NCI-H446 (cell line): ENCODE data around the gene PLAC8L1.
"Not testable (repeated sequence)": the region's sequence is repeated elsewhere in the genome, so short reads cannot be mapped to it uniquely, and the experiment has no call there.

ENCODE experiments used
- DNase-seq, 2 experiments: peaks; one replicate each; lab custom pipeline; 2025; lab: John Stamatoyannopoulos, UW

PLAC8L1 gene, protein sequence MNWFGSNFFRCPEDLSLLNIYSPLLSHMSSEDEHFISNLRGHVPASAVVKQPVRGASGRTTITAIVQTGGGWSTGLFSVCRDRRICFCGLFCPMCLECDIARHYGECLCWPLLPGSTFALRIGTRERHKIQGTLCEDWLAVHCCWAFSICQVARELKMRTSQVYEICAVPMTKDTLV

DNA sequence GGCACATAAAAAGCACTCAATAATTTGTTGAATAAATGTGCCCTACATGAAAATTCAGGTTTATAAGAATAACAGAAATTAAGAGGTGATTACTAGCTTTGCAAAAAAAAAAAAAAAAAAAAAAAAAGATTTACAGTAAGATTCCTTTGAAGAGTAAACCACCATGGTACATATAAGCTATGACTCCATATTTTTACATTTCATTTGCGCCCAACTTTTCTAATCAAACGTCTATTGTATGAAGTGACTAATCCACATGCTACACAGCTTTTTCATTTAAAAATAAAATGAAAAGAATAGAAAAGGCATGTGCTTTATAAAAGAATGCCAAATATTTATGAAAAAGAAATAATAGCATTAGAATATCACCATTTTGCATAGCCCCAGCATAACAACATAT lies at the start of gene PLAC8L1:
Gene PLAC8L1, minus strand, starts transcription at position 101 of the 400 bp plus-strand sequence. CDS start 1,266 bp downstream, outside the sequence.
- no peak for DNase-seq

DNA sequence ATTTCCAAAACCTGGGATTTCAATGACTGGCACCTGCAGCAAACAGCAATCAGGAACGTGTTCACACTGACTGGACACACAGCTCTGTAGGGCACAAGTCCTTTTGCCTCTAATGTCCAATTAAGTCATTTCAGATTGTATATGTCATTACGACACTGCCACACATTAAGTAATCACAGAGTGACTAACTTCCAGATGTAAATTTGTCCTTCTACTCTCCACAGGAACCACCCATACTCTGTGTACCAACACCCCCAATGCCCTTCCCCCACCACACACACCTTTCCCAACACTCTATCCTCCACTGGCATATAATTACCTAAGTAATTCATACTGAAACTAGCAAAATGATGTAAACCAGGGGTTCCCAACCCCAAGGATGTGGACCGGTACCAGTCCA lies 46.6 kb upstream of the PLAC8L1 start:
- no peak for DNase-seq

DNA sequence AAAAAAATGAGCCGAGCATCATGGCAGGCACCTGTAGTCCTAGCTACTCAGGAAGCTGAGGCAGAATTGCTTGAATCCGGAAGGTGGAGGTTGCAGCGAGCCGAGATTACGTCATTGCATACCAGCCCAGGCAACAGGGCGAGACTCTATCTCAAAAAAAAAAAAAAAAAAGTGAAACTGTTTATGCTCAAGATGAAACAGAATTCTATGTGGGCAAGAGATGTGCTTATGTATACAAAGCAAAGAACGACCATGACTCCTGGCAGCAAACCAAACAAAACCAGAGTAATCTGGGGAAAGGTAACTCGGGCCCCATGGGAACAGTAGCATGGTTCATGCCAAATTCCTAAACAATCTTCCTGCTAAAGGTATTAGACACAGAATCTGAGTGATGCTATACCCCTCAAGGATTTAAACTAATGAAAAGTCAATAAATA lies 32.6 kb upstream of the PLAC8L1 start:
- DNase-seq: no peak

DNA sequence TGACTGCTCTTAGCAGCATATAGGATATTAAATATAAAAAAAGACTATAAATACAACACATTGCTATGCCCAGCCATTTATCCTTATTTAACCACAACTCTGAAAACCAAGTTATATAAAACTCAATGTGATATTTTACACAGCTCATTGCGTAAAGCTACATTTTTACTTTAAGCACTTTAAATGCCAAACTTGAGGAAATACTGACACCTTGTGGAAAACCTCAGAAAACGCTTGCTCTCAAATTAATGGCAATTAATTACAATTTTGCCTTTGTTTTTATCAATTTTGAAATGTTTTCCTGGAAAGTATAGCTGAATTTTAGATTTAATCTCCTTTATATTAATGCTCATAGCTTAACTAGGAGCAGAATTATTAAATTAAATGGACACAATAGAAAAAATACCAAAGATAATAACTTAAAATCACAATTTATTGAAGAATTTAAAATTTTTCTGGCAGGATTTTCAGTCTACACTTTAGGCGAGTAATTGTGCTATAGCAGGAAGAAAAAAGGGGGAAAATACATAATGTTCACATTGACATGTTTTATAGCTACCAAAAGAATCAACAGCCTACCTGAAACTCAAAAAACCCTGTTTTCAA lies 25.2 kb upstream of the PLAC8L1 start:
- DNase-seq: peak in 1 of 2 experiments; percentile 28

DNA sequence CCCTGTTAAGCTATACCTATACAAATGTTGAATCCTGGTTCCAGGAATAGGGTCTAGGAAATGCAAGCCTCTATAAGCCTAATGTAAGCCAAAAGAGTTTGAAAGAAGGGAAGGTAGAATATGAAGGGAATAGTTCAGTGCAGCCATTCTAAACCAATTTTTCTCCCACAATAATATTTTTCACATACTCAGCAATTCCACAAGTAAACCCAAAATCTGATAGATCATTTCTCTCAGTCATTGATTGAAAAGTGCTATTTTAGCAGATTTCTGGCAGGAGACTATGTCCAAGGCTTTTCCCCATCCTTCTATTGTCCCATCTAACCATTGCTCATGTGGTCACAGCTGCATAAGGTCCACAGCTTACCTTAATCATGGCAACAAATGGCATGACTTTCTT lies 20.7 kb upstream of the PLAC8L1 start:
- no peak for DNase-seq

DNA sequence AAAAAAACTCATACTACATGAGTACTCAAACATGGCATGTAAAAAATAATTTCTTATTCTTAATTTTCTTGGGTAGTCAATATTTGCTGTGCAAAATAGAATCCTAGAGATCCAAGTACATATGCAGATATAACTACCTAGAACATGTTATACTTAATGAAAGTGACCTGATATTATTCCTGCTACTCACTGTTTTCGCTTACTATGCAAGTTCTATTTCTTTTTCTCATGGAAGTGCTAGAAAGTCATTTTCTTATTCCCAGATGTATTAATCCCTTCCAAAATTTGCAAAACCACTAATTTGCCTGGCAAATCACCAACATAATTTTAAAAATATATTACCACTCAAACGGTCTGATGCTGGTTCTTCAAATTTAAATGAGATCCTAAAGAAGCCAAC lies 19.2 kb upstream of the PLAC8L1 start:
- DNase-seq: no peak

DNA sequence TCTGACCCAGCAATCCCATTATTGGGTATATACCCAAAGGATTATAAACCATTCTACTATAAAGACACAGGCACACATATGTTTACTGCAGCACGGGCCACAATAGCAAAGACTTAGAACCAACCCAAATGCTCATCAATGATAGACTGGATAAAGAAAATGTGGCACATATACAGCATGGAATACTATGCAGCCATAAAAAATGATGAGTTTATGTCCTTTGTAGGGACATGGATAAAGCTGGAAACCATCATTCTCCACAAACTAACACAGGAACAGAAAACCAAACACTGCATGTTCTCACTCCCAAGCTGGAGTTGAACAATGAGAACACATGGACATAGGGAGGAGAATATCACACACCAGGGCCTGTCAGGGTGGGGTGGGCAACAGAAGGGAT lies 16.1 kb upstream of the PLAC8L1 start:
- DNase-seq: not testable (repeated sequence)

DNA sequence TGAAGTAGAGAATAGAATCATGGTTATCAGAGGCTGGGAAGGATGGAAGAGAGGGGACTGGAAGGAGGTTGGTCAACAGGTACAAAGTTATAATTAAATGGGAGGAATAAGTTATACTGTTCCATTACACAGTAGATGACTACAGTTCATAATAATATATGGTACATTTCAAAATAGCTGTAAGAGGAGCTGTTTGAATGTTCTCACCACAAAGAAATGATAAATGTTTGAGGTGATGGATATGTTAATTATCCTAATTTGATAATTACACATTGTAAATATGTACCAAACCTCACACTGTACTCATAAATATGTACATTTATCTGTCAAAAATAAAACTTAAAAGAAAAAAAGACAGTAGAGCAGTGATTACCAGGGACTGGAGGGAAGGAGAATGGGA lies 12.9 kb upstream of the PLAC8L1 start:
- DNase-seq: no peak

DNA sequence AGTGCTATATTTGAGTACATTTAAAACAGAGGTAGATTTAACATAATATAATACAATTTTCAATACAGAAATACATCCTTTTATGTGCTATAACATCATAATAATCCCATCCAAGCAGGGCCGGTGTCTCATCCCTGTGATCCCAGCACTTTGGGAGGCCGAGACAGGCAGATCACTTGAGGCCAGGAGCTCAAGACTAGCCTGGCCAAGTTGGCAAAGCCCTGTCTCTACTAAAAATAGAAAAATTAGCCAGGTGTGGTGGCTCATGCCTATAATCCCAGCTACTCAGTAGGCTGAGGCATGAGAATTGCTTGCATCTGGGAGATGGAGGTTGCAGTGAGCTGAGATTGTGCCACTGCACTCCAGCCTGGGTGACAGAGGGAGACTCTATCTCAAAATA lies 11.8 kb upstream of the PLAC8L1 start:
- not testable (repeated sequence) for DNase-seq

DNA sequence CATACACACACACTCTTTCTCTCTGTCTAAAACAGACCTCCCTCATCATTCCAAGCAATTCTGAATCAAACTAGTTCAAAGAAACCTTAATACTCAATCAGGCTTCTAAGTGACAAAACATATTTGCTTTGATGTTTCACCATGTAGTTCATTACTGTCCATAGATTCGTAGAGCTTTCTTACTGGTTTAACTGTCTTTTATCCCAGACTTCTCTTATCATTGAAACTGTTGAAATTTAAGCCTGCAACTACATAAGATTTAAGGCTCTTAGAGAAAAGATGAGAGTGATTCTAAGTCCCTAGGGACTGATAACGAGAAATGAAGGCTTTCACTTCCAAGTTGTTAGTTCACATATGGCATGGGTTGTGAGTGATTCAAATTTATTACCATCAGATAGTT lies 11.0 kb upstream of the PLAC8L1 start:
- DNase-seq: no peak

DNA sequence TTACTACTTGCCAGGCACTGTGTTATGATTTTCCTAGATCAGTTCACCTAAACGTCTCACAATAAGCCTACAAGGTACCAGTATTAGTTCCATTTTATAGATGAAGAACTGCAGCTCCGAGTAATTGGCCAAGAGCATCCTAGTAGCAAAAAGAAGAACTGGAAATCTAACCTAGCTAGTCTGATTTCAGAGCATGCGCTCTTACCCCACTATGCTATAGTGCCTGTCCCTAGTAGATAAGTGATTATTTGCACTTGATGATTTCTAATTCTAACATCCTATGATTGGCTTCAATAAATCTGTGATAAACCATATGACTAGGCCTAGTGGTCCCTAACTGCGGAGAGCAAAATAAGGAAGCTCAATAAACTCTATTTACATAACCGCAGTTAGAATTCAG lies 7.1 kb upstream of the PLAC8L1 start:
- no peak for DNase-seq

DNA sequence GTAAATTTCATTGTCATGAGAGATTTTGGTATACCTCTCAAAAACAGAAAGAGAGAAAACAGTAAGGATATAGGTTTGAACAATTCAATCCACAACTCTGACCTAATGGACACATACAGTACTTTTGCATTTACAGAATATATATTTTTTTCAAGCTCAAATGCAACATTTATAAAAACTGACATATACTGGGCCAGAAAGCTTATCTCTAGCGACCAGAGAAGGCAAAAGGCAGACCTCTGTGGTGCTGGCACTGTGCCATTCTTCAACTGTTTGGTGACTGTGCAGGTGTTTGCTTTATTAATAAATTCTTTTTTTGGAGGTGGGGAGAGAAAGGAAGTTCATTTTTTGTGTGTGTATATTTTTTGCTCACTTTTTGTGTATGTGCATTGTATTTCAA lies 6.0 kb upstream of the PLAC8L1 start:
- no peak for DNase-seq

DNA sequence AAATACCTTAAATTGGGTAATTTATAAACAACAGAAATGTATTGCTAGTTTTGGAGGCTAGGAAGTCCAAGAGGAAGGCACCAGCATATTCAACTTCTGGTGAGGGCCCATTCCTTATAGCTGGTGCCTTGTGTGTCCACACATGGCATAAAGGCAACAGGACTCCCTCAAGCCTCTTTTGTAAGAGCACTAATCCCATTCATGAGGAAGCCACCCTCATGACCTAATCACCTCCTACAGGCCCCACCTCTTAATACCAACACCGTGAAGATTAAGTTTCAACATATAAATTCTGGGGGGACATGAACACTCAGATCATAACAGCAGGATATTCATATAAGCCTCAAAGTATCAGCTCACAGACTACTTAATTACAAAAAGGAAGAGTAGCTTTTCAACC lies 4.0 kb upstream of the PLAC8L1 start:
- no peak for DNase-seq

DNA sequence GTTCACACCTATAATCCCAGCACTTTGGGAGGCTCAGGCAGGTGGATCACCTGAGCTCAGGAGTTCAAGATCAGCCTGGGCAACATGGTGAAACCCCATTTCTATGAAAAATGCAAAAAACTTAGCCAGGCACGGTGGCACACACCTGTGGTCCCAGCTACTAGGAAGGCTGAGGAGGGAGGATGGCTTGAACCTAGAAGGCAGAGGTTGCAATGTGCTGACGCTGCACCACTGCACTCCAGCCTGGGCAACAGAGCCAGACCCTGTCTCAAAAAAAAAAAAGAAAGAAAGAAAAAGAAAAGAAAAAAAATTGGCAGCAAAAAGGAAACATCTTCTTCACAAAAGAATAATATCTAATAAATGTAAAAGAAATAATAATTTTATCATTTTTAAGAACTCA lies 3.5 kb upstream of the PLAC8L1 start:
- not testable (repeated sequence) for DNase-seq

DNA sequence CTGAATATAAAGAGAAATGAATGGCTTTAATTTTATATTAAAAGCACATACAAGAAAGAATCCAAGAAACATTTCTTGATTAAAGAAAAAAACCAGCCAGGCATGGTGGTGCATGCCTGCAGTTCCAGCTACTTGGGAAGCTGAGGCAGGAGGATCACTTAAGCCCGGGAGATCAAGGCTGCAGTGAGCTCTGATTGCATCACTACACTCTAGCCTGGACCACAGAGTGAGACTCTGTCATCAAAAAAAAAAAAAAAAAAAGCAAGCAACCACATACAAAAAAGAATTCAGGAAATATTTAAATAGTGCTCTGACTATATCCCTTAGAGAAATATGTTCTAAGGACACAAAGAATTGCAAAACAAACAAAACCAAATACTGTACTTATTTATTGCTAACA lies 2.5 kb upstream of the PLAC8L1 start:
- no peak for DNase-seq

DNA sequence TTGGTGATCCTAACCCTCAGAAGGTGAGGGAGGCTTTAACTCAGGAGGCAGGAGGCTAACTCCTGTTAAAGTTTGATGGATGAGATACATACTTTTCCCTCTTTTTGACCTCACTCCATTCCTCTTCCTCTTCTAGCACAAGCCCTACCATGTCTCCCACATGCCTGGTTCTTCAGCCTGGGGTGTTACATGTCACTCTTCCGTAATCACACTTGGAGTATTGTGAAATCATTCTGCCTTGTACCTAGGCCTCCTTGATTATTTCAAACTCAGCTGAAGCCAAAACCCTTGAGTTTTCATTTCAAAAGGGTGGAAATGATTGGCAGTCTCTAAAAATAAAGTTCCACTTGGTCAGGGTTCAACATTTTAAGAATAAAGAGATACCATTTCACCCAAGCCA lies 1.8 kb downstream of the PLAC8L1 start:
- DNase-seq: no peak

DNA sequence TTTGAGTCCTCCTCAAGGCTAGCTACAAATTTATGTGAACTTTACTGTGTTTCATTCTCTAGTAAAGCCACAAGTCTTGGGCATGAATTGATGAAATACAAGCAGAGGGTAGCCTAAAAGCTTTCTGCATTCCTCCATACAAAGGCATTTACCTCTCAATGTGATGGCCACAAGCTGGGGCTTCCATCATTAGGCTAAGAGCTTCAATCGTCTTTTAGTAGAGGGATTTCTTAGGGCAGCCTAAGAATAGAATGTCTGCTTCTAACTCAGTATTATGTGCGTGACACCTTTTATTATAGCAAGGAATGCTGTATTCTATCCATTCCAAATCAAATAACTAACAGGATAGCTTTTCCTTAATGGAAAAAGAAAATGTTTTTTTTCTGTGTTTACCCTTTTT lies 3.7 kb downstream of the PLAC8L1 start:
- no peak for DNase-seq

DNA sequence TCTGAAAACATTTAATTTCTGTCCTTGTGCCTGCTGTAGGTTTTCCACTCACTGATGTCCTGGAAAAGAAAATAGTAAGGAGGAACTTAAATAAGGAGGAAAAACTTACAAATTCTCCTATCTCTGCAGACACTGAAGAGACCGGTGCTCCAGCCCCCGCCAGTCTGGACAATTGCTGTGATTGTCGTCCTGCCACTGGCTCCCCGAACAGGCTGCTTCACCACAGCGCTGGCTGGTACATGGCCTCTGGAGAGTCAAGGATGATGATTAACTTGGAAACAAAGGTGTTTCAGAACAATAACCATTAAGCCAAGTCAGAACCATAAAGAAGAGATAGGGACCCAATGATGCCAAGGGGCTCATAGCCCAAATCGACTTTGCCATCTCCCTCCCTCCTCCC lies 7.3 kb downstream of the PLAC8L1 start:
- no peak for DNase-seq

DNA sequence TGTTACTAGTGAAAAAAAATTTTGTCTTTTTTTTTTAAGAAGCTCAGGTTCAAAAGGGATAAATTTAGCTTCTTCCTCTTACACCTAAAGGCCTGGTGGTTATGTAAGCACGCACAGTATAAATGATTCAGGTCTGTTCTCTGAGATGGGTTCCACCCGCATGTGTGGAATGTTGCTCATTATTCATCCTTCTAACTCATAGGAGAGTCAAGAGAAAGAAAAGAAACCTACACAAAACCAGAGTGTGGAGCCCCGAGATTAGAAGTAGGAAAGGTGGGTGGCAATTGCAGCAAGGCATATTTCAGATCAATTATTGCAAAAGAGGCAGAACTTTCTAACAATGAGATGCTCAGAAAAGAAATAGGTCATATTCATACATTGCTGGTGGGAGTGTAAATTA lies 13.5 kb downstream of the PLAC8L1 start:
- DNase-seq: no peak

DNA sequence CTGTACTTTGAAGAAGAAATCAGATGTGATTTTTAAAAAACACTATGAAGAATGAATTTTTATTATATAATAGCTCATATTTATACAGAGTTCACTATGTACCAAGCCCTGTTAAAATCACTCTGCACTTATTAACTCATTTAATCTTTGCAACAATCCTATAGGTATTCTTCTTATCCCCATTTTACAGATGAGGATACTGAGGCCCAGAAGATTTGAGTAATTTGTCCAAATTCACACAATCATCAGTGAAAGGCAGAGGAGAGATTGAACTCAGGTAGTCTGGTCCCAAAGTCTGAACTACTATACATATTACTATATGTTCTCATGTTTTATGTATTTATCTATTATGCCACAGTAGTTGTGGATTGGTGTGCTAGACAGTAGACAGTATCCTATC lies 16.1 kb downstream of the PLAC8L1 start:
- no peak for DNase-seq

DNA sequence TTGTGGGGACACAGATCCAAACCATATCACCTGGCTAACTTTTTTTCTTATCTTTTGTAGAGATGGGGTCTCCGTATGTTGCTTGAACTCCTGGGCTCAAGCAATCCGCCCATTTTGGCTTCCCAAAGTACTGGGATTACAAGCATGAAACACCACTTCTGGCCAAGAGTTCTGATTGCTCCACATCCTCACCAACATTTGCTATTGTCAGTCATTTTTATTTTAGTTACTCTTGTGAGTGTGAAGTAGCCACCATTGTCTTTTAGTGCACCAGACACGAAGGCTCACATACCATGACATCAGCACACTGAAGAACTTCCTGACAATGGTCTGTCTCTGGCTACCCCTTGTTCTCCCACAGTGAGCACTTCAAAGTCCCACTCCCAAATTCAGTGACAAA lies 17.3 kb downstream of the PLAC8L1 start:
- DNase-seq: no peak

DNA sequence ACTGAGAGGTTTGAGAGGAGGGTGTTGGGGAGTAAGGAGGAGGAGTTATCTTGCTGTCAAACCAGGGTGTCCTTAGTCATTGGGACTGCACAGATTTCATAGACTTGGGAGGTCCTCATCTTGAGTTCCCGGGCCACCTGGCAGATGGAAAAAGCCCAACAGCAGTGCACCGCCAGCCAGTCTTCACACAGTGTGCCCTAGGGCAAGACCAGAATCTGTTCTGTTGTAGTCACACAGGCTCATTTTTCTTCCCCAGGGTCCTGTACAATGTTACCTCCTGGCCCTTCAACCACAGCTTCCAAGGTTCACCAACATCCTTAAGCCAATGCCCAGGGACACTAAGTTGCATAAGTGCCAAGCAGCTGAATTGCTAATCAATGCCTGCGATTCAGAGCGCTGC lies 21.0 kb downstream of the PLAC8L1 start:
- DNase-seq: no peak

DNA sequence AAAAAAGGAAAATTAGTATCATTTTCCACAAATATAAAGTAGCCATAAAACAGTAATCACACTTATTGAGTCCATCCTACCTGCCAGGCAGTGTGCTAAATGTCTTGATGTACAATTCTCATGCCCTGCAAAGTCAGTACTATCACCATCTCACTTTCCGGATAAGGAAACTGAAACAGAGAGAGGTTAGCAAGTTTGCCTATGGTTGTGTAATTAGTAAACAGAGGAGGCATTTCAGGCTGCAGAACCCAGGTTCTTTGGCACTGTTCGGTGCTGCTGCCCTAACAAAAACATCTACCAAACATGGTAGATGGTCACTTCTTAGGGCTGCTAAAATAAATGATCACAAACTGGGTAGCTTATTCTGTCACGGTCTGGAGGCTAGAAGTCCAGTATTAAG lies 22.6 kb downstream of the PLAC8L1 start:
- DNase-seq: no peak

DNA sequence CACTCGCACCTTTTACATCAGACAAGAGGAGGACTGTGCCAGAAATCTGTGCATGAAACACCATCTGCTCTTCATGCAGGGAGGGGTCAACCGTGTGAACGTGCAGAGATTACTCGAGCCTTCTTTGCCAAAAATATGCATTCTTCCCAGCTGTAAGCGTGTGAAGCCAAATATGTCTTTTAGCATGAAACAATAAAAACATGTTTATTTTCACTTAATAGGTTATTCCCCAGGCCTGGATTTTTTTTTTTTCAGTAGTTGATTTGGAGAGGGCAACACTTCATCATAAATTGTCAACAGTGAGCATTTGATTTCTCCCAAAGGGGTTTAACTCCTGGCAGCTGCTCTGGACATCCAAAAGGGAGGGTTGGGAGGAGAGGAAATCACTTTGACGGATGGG lies 23.8 kb downstream of the PLAC8L1 start:
- peak; percentile 42 to 60 for DNase-seq
